Measurements from ENCODE around the gene KCNK18. TPM values are rescaled to one million over a fixed set of nuclear protein-coding genes. Genes with fewer than 3 reads are reported as not detected.
A peak's percentile ranks its signal among the peaks of the same experiment; 100 is the strongest.
"Not testable (repeated sequence)": the region's sequence is repeated elsewhere in the genome, so short reads cannot be mapped to it uniquely, and the experiment has no call there.

KCNK18 gene
- total RNA-seq, 2 experiments from 2014 or later: not detected

DNA sequence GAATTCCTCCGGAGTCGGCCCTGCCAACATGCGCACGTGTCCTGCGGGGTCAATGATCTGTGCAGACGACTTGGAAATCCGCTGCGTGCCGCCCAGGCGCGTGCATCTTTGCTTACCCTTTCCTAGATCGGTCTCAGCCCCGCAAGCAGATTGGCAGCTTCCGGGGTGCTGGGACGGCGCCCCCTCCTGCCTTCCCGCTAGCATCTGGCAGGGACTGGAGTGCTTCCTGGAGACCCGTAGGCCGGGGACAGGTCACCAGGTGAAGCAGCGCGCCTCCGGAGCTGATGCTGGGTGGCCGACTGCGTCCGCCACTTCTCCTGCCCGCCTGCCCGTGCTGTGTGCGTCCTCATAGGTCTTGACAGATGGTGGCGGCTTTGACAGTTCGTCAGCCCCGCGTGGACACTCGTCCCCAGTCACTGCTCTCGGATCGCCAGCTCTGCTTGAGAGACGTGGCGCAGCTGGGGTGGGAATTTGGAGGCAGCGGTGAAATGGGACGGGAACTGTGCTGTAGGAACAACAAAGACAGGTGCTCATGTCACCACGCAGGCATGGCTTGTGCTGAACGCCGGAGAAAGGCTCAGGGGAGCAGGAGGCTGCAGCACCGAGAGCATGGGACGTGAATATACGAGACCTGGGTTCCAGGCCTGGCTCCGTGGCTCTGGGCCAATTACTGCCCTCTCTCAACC is 21.9 kb upstream of the KCNK18 start:
- ChIA-PET POLR2A (no interaction called here), CTCF (interaction anchor here (0.6 to 6.2 kb wide), 44 partner anchors 8 to 498 kb away, joined by 3 to 120 read pairs (median 5); no protein-coding TSS in a partner anchor)
- H3K9me3 Mint-ChIP-seq: no peaks in the 10 kb centered on the region
- H3K36me3 Mint-ChIP-seq: no peaks in the 10 kb centered on the region
- H3K27me3 Mint-ChIP-seq: peaks cover 31% of the 10 kb centered on the region
- peaks cover 14% of the 10 kb centered on the region for H3K4me1 Mint-ChIP-seq (ENCODE audit: low read depth)
- peak overlapping the region; percentile 13 for H3K27ac Mint-ChIP-seq
- peak overlapping the region; percentile 65 for H3K4me3 Mint-ChIP-seq
- DNase-seq: no peak
- intact Hi-C loops (cut with micrococcal nuclease): loop anchor here (1.0 to 2.0 kb wide), 3 partner anchors 171 to 433 kb away; partner anchors contain the start of genes HSPA12A and SHTN1

DNA sequence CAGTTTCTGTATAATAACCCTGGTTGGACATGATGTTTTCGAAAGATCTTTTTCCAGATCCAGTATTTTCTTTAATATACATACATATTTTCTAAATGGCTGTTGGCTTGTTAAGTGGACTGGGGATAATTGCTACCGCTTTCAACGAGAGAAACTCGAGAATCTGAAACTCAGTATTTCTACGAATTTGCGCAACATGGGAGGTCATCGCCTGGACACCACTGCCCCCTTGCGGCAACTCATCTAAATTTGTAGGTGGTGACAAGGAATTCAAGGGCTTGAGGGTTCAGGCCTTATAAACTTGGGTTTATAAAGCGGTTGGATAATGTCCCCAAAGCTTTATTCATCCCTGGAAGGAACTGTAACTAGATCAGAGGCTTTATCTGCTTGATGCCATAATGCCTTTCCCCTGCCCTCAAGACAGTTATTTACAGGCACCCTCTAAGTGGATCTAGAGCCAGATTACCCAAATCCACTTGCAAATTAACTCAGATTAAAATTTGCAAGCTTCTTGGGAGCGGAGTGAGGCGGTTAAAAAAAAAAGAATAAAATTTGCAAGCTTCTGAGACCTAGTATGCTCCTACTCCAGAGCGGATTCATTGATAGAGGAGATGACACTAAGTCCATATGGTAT is 21.3 kb upstream of the KCNK18 start:
- no peak overlapping the region for H3K27ac Mint-ChIP-seq
- intact Hi-C loops (cut with micrococcal nuclease): loop anchor here (1.0 to 2.0 kb wide), 5 partner anchors 8 to 494 kb away; partner anchors contain the start of genes HSPA12A and SHTN1
- peaks cover 31% of the 10 kb centered on the region for H3K27me3 Mint-ChIP-seq
- no peaks in the 10 kb centered on the region for H3K9me3 Mint-ChIP-seq
- CTCF ChIA-PET: interaction anchor here (0.8 to 6.2 kb wide), 22 partner anchors 7 to 505 kb away, joined by 3 to 120 read pairs (median 7); no protein-coding TSS in a partner anchor
- POLR2A ChIA-PET: no interaction called here
- peak overlapping the region; percentile 65 for H3K4me3 Mint-ChIP-seq
- H3K4me1 Mint-ChIP-seq (ENCODE audit: low read depth): peaks cover 14% of the 10 kb centered on the region
- peak; percentile 82 for DNase-seq
- no peaks in the 10 kb centered on the region for H3K36me3 Mint-ChIP-seq

DNA sequence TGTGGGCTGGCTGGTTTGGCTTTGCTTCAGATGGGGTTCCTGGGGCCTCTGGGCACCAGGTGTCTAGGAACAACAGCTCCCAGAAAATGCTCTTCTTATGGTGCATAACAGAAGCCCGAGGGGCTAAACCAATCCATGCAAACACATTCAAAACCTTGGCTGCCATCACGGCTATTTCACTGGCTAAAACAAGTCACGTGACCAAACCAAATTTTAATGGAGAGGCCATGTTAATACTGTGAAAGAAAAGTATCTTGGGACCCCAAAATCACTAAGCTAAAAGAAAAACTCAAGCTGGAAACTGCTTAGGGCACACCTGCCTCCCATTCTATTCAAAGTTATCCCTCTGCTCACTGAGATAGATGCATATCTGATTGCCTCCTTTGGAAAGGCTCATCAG is 19.1 kb upstream of the KCNK18 start:
- CTCF ChIA-PET: interaction anchor here (1.3 to 2.3 kb wide), 2 partner anchors 381 to 383 kb away, joined by 4 to 9 read pairs; no protein-coding TSS in a partner anchor
- H3K27me3 Mint-ChIP-seq: peaks cover 20% of the 10 kb centered on the region
- H3K9me3 Mint-ChIP-seq: no peaks in the 10 kb centered on the region
- H3K36me3 Mint-ChIP-seq: no peaks in the 10 kb centered on the region
- H3K27ac Mint-ChIP-seq: no peak overlapping the region
- intact Hi-C loops (cut with micrococcal nuclease): no loop called here
- POLR2A ChIA-PET: no interaction called here
- H3K4me3 Mint-ChIP-seq: no peak overlapping the region
- DNase-seq: no peak
- peaks cover 14% of the 10 kb centered on the region for H3K4me1 Mint-ChIP-seq (ENCODE audit: low read depth)

DNA sequence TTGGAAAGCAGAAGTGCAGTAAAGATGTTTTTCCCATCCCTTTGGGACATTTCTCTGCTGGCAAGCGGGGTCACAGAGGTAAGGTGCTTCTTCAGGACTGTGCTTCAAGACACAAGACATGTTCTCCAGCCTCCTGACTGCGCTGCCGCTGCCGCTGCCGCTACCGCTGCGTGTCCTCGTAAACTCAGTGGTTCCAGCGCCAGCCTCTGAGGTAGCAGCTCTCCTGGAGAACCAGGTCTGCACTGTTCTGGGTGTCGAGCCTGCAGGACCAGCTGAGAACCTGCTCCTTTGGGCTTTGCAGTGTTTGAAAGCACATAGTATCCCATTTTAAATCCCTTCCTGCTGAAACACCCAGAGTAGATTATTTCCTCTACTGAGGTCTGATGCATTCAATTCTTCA is 13.0 kb upstream of the KCNK18 start:
- no peak overlapping the region for H3K4me3 Mint-ChIP-seq
- ChIA-PET CTCF (interaction anchor here (2.3 kb wide), 1 partner anchor 9 kb away, joined by 7 read pairs; no protein-coding TSS in a partner anchor), POLR2A (no interaction called here)
- peaks cover 7% of the 10 kb centered on the region for H3K9me3 Mint-ChIP-seq
- H3K27me3 Mint-ChIP-seq: peaks cover 15% of the 10 kb centered on the region
- no peak for DNase-seq
- H3K36me3 Mint-ChIP-seq: no peaks in the 10 kb centered on the region
- intact Hi-C loops (cut with micrococcal nuclease): no loop called here
- H3K27ac Mint-ChIP-seq: no peak overlapping the region
- H3K4me1 Mint-ChIP-seq (ENCODE audit: low read depth): no peaks in the 10 kb centered on the region

DNA sequence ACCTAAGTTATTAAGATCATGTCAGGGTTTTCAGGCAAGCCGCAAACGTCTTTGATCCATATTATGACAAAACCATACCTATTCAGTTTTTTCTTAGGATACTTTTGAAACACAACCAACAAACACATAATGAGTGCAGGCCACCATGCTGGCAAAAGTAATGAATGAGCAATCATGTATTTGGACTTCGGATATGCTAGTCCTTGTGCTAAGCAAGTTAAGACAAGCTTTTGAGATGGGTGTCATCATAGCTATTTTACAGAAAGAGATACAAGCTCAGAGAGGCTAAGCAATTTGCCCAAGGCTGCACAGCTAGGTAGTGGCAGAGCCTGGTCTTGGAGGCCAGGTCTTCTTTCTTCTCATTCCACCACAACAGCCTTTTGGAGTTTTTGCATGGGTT is 12.5 kb upstream of the KCNK18 start:
- CTCF ChIA-PET: interaction anchor here (2.1 kb wide), 1 partner anchor 10 kb away, joined by 7 read pairs; no protein-coding TSS in a partner anchor
- Mint-ChIP-seq H3K27ac (no peak overlapping the region), H3K4me3 (no peak overlapping the region), H3K27me3 (peaks cover 14% of the 10 kb centered on the region), H3K9me3 (peaks cover 10% of the 10 kb centered on the region), H3K4me1 (ENCODE audit: low read depth) (no peaks in the 10 kb centered on the region), H3K36me3 (peaks cover 2% of the 10 kb centered on the region)
- POLR2A ChIA-PET: no interaction called here
- no peak for DNase-seq
- intact Hi-C loops (cut with micrococcal nuclease): no loop called here

DNA sequence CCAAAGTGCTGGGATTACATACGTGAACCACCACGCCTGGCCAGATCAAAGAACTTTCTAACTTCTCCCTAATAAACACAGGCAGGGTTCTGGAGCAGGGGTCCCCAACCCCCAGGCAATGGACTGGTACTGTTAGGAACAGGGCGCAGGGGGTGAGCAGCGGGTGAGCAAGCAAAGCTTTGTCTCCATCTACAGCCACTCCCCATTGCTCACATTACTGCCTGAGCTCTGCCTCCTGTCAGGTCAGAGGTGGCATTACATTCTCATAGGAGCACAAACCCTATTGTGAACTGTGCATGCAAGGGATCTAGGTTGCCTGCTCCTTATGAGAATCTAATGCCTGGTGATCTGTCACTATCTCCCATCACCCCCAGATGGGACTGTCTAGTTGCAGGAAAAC is 11.5 kb upstream of the KCNK18 start:
- H3K36me3 Mint-ChIP-seq; H3K4me1 Mint-ChIP-seq (ENCODE audit: low read depth); intact Hi-C loops (cut with micrococcal nuclease); H3K27ac Mint-ChIP-seq; H3K4me3 Mint-ChIP-seq; DNase-seq; POLR2A ChIA-PET; H3K27me3 Mint-ChIP-seq: not testable (repeated sequence)
- CTCF ChIA-PET: interaction anchor here (0.7 to 2.1 kb wide), 2 partner anchors 11 to 34 kb away, joined by 3 to 7 read pairs; no protein-coding TSS in a partner anchor
- peaks cover 11% of the 10 kb centered on the region for H3K9me3 Mint-ChIP-seq

DNA sequence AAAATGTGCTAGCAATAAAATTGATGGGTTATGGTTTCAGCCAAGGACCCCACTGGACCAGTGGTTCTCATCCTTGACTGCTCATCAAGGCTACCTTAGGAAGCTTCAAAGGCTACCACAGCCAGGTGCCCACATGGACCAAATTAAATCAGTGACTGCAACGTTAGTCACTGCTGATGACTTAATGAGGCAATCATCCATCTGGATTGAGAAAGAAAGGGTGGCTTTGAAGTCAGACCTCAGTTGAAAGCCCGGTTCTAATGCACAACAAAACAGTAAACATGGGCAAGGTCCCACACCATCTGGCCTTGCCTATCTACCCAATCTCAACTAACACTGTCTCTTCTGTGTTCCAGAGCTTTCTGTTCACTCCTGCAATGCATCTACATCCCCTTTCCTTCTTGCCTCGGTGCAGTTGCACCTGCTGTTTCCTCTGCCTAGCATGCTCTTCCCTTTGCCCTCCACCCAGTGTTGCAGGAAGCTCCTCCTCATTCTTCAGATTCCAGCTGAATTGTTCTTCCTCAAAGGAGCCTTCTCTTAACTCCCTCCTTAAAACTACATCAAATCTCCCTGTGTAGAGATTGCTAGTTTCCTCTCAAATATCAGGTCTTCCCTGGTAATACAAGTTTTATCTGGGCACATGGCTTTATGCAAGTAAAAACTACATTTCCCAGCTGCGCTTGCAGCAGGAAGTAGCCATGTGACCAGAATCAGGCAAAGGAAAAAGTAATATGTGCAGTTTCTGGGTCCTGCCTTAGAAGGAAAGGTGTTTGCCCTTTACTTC is 10.3 kb upstream of the KCNK18 start:
- no peaks in the 10 kb centered on the region for H3K4me1 Mint-ChIP-seq (ENCODE audit: low read depth)
- intact Hi-C loops (cut with micrococcal nuclease): no loop called here
- POLR2A ChIA-PET: no interaction called here
- H3K27me3 Mint-ChIP-seq: peaks cover 4% of the 10 kb centered on the region
- H3K9me3 Mint-ChIP-seq: peaks cover 11% of the 10 kb centered on the region
- H3K4me3 Mint-ChIP-seq: no peak overlapping the region
- peaks cover 2% of the 10 kb centered on the region for H3K36me3 Mint-ChIP-seq
- CTCF ChIA-PET: interaction anchor here (1.7 to 2.1 kb wide), 2 partner anchors 12 kb away, joined by 7 read pairs; no protein-coding TSS in a partner anchor
- DNase-seq: no peak
- no peak overlapping the region for H3K27ac Mint-ChIP-seq

DNA sequence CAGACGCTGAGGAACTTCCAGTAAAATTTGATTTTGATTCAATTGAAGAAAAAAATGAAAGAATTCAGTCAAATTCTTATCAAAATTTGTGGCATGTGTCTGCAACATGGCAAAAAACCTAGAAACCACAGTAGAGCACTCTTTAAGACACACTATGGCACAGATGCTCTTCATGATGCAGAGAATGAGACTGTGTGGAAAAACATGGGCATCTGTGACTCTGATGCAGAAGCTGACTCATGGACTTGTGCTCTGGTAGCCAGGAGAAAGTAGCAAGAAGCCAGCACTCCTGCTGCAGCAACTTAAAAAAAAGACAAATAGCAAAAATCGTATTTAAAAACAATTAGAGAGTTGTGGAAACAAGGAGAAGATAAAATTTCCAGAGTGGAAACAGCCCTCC is 8.9 kb upstream of the KCNK18 start:
- CTCF ChIA-PET: interaction anchor here (0.6 to 1.7 kb wide), 4 partner anchors 13 to 399 kb away, joined by 3 to 7 read pairs (median 4); no protein-coding TSS in a partner anchor

DNA sequence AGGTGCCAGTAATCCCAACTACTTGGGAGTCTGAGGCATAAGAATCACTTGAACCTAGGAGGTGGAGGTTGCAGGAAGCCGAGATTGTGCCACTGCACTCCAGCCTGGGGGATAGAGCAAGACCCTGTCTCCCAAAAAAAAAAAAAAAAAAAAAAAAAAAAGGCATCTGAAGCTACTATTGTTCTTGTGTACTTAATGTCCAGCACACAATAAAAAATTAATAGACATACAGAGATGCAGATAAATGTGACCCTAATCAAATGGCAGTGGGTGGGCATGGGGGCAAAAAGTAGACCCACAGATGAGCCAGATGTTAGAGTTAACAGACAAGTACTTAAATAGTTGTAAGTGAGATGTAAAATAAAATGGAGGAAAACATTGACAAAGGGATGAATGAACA is 7.7 kb upstream of the KCNK18 start:
- Mint-ChIP-seq H3K36me3 (peaks cover 2% of the 10 kb centered on the region), H3K9me3 (peaks cover 13% of the 10 kb centered on the region), H3K4me1 (ENCODE audit: low read depth) (no peaks in the 10 kb centered on the region), H3K27me3 (peaks cover 5% of the 10 kb centered on the region), H3K4me3 (no peak overlapping the region), H3K27ac (no peak overlapping the region)
- intact Hi-C loops (cut with micrococcal nuclease): no loop called here
- ChIA-PET CTCF (interaction anchor here (0.6 to 1.1 kb wide), 2 partner anchors 27 to 441 kb away, joined by 4 read pairs; no protein-coding TSS in a partner anchor), POLR2A (no interaction called here)
- DNase-seq: no peak

More for the DNA sequence above, 8.9 kb upstream of the KCNK18 start:
- H3K4me1 Mint-ChIP-seq (ENCODE audit: low read depth): no peaks in the 10 kb centered on the region
- H3K27me3 Mint-ChIP-seq: peaks cover 4% of the 10 kb centered on the region
- POLR2A ChIA-PET: no interaction called here
- peaks cover 11% of the 10 kb centered on the region for H3K9me3 Mint-ChIP-seq
- H3K36me3 Mint-ChIP-seq: peaks cover 2% of the 10 kb centered on the region
- no peak for DNase-seq
- no peak overlapping the region for H3K4me3 Mint-ChIP-seq
- intact Hi-C loops (cut with micrococcal nuclease): no loop called here
- no peak overlapping the region for H3K27ac Mint-ChIP-seq

DNA sequence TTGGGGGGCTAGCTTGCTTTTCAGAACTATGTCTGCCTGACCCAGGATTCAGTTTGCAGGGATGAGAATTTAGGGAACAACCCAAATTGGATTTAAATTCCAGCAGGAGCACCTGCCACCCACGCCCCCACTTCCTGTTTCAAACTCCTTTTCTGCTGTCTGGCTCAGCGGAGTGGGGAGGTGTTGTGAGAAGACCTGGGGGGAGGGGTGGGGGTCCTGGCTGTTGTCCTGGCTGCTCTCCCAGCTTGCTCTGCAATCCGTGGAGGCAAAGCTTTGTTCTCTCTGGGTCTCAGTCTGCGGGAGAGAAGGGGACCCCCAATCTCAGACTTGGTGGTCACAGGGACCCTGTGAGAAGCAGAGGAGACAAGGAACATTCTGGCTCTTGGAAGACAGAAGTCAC is 799 bp downstream of the KCNK18 start:
- Mint-ChIP-seq H3K4me3 (no peak overlapping the region), H3K27me3 (peaks cover 5% of the 10 kb centered on the region), H3K9me3 (peaks cover 4% of the 10 kb centered on the region), H3K4me1 (ENCODE audit: low read depth) (no peaks in the 10 kb centered on the region), H3K27ac (no peak overlapping the region), H3K36me3 (no peaks in the 10 kb centered on the region)
- intact Hi-C loops (cut with micrococcal nuclease): no loop called here
- ChIA-PET POLR2A (no interaction called here), CTCF (no interaction called here)
- no peak for DNase-seq

DNA sequence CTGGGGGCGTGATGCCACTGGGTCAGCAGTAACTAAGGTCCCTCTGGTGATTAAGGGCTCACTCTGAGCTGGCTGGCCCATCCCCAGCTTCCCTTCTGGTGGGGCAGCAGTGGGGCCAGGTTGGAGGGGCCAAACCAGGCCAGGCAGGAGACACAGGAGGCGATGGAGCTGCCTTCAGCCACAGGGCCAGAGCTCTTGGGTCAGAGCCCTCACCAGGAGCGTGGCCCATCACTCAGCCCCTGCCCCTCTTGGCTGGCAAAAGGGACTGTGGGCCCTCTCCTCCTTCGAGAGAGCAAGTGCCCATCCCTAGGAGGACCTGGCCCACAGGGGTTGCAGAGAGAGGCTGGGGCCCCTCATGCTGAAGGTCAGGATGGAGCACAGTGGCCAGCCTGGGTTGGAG is 4.5 kb downstream of the KCNK18 start:
- intact Hi-C loops (cut with micrococcal nuclease): no loop called here
- CTCF ChIA-PET: interaction anchor here (0.9 to 4.9 kb wide), 2 partner anchors 15 to 405 kb away, joined by 3 to 32 read pairs; no protein-coding TSS in a partner anchor
- no peak overlapping the region for H3K4me3 Mint-ChIP-seq

DNA sequence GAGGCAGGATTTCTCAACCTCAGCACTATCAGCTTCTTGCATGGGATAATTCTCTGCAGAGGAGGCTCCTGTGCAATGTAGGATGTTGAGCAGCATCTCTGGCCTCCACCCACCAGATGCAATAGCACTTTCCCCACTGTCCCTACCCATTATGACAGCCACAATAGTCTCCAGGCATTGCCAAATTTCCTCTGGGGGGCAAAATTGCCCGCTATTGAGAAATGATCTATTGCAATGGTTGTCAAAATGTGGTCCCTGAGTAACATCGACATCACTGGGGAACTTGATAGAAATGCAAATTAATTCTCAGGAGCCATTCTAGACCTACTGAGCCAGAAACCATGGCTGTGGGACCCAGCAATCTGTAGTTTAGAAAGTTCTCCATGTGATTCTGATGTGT is 7.0 kb downstream of the KCNK18 start:
- no peak overlapping the region for H3K4me3 Mint-ChIP-seq
- H3K27ac Mint-ChIP-seq: no peak overlapping the region
- ChIA-PET POLR2A (no interaction called here), CTCF (interaction anchor here (4.9 kb wide), 1 partner anchor 12 kb away, joined by 32 read pairs; no protein-coding TSS in a partner anchor)
- no peaks in the 10 kb centered on the region for H3K4me1 Mint-ChIP-seq (ENCODE audit: low read depth)
- intact Hi-C loops (cut with micrococcal nuclease): no loop called here
- no peaks in the 10 kb centered on the region for H3K36me3 Mint-ChIP-seq
- peaks cover 19% of the 10 kb centered on the region for H3K27me3 Mint-ChIP-seq
- H3K9me3 Mint-ChIP-seq: peaks cover 2% of the 10 kb centered on the region
- DNase-seq: no peak

More for the DNA sequence above, 4.5 kb downstream of the KCNK18 start:
- peaks cover 2% of the 10 kb centered on the region for H3K9me3 Mint-ChIP-seq
- no peak overlapping the region for H3K27ac Mint-ChIP-seq
- no peaks in the 10 kb centered on the region for H3K36me3 Mint-ChIP-seq
- DNase-seq: no peak
- POLR2A ChIA-PET: no interaction called here
- peaks cover 10% of the 10 kb centered on the region for H3K27me3 Mint-ChIP-seq
- H3K4me1 Mint-ChIP-seq (ENCODE audit: low read depth): no peaks in the 10 kb centered on the region
